KBM-7 (cell line): ENCODE measurements around the gene HNRNPUL1.

Source experiments
- DNase-seq: peaks from one replicate; pipeline ENCODE4 v3.0.0-alpha.2; 2015
- in situ Hi-C: fragments of 300-500 bp; cut with MboI; formaldehyde crosslinking; loops from 2 replicates; pipeline ENCODE4 v1.14.3; 2020; ENCODE audit warnings: low sequenced_read_pairs, low pct_unique_long_range_greater_than_20kb, mixed read lengths

HNRNPUL1 gene

DNA sequence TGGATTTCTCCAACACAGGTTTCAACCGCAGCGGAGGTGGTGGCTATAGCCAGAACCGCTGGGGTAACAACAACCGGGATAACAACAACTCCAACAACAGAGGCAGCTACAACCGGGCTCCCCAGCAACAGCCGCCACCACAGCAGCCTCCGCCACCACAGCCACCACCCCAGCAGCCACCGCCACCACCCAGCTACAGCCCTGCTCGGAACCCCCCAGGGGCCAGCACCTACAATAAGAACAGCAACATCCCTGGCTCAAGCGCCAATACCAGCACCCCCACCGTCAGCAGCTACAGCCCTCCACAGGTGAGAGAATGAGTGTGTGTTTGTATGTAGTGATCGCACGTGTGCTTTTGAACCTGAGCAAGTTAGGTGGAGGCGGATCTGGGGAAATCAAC, 39.8 kb downstream of the HNRNPUL1 start:
- DNase-seq = no peak
- in situ Hi-C loops = no loop called here

DNA sequence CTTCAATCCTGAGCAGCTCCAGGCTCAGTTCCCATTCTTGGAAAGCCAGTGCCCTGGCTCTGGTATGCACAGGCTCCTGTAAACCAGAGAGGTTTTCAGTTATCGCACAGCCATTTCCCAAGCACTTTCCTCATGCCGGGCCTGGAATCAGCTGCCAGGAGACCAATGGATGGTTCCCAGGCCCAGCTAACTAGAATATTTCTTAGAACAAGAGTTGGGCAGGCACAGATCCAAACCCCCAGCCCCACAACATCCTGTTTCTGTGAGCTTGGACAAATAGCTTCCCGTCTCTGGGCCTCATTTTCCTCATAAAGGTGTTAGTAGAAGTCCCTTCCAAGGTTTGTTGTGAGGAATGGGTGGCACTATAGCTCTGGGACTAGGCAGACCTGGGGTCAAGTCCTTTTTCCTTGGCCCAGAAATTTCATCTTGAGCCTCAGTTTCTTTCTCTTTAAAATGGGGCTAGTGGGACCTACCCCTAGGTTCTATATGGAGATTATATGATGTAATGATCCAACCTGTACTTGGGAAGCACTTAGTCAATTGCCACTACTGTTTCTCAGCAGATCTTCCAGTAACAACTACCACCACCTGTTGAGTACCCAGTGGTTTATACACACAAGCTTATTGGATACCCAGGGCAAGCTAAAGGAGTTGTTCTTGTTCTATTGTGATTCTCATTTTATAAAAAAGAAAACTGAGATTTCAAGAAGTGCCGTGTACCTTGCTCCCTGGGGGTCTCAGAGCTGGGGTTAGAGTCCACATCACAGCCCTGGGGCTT, 40.7 kb downstream of the HNRNPUL1 start:
- in situ Hi-C loops = no loop called here
- DNase-seq = no peak

DNA sequence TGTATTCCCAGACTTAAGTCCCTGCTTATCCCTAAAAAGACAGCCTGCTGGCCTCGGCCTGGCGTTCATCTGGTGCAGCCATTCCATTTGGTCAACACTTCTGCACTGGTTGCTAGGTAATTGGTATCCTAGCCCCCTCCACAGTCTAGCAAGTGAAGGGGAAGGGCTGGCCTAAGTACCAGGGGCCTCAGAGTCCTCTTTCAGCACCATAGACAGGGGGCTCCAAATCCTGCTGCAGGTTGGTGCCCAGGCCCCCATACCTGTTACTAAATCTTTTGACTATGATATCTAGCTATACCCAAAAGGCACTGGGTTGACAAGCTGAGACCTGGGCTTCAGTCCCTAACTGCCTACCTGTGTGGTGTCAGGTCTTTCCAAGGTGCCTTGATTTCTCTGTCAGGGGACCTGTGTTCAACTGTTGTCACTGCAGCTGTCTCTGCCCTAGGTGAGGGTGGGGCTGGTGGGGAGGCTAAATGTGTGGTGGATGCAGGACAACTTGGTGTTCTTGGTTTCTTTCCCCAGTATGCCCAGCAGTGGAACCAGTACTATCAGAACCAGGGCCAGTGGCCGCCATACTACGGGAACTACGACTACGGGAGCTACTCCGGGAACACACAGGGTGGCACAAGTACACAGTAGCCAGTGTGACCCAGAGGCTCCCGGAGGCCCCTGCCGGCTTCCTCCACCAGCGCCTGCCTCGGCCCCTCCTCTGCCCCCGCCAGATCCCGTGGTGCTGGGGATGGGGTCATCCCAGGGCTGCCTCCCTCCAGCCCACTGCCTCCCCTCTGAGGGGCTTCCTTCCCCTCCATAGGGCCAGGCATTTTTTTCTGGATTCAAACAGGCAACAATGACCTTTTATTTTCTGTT, 42.0 kb downstream of the HNRNPUL1 start:
- in situ Hi-C loops = no loop called here

DNA sequence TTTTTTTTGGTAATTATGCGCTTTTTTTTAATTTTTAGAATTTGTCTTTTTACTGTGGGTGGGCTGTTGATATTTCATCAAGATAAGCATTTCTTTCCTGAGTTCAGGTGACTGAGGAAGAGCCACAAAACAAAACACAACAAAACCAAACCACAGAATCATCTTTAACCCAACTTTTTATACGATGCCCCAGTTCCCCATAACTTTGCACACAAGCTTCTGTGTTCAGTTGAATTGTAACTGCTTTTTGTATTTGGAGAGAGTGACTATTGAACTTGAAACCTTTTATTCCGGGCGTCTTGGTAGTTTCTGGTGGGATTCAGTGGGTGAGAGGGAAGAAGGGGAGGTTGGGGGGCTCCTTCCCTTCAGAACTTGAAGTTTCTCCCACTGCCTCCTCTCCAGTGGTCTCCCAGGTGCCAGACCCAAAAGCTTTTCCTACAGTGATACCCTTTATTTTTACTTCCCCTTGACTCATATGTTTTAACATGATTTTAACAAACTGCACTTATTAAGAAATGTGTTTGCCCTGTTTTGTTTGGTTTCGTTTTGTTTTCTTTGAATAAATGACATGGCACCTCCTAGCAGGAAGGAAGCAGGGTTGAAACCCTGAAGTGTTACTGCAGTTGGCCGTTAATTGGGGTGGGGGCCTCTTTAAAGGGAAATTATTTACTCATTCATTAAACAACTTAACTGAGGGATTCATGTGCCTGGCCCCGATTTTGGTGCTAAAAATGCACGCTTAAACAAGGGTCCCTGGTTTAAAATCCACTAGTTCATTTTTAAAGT, 43.1 kb downstream of the HNRNPUL1 start:
- DNase-seq = no peak
- in situ Hi-C loops = no loop called here

More for the DNA sequence above, 42.0 kb downstream of the HNRNPUL1 start:
- no peak for DNase-seq

DNA sequence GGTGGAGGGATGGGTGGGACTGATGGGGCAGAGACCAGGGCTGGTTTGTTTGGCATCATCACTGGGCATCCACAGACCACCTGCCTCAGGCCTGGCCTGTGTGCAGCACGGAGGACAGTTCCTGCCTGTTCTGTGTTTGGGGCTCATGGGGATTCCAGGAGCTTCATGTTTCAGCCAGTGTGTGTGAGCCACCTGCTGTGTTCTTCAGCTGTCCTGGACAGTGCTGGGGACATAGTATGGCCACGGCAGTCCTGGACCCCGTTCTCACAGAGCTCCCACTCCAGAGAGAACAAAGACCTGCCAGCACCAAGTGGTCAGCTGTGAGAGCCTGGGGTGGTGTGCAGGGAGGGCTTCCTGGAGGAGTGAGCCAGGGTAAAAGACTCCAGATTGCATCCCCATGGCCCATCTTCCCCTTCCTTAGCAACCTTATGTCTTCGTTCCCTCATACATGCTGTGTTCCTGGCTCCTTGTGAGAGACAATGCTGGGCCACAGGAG, 43.8 kb downstream of the HNRNPUL1 start:
- in situ Hi-C loops = no loop called here
- no peak for DNase-seq

DNA sequence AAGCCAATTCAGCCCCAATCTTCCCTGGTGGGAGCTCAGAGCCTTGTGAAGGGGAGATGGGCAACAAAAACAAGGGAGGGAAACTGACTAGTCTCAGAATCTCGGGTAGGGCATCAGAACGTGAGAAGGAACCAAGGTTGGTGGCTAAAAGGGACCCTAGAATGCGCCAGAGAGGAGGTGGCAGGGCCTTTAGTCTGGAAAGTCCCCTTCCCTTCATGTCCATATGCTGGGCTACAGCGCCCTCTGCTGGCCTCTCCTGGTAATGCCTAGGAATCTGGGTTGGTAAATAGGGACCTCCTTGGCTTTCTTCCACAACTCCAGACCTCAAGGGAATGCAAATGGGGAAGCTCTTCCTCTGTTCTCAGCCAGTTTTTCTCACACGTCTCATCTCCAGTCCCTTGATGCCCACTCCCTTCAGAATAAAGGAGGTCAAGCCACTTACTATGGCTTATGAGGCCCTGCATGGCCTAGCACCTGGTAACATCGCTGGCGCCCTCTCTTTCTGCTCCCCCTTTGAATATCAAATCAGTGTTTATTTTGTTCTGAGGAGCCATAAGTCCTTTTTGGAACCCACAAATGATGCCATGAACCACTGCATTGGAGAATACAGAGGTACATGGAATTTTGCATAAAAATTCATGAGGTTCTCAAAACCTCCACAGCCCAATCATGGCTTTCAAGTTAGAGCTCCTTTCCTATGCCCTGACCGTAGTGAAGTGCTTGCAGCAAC, 44.4 kb downstream of the HNRNPUL1 start:
- peak; percentile 91 for DNase-seq
- in situ Hi-C loops = no loop called here

DNA sequence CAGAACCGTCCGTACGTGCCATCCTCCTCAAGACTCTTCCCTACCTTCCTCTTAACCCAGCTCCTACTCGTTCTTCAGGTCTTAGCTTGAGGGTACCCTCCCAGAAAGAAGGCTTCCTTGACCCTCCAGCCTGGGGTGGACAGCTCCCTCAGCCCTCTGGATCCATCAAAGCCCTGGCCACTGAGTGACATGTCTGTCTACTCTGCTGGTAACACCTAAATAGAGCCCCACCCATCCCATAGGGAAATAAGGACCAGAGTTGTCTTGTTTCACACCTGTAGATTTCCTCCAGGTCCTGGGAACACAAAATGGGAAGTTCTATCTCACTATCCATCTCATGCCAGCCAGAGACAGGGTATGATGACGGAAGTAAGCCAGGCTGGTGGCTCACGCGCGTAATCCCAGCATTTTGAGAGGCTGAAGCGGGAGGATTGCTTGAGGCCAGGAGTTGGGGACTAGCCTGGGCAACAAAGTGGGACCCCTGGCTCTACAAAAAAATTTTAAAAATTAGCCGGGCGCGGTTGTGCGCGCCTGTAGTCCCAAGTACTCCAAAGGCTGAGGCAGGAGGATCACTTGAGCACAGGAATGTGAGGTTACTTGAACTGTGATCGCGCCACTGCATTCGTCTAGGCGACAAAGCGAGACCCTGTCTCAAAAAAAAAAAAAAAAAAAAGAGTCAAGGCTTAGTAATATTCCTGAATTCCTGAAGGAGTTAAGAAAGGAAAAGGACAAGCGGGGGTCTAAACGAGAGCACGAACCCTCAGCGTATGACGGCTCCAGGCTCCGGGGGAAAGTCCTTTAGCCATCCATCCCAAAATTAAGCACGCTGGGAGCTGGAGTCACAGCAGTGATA, 45.2 kb downstream of the HNRNPUL1 start:
- in situ Hi-C loops = no loop called here
- DNase-seq = no peak

DNA sequence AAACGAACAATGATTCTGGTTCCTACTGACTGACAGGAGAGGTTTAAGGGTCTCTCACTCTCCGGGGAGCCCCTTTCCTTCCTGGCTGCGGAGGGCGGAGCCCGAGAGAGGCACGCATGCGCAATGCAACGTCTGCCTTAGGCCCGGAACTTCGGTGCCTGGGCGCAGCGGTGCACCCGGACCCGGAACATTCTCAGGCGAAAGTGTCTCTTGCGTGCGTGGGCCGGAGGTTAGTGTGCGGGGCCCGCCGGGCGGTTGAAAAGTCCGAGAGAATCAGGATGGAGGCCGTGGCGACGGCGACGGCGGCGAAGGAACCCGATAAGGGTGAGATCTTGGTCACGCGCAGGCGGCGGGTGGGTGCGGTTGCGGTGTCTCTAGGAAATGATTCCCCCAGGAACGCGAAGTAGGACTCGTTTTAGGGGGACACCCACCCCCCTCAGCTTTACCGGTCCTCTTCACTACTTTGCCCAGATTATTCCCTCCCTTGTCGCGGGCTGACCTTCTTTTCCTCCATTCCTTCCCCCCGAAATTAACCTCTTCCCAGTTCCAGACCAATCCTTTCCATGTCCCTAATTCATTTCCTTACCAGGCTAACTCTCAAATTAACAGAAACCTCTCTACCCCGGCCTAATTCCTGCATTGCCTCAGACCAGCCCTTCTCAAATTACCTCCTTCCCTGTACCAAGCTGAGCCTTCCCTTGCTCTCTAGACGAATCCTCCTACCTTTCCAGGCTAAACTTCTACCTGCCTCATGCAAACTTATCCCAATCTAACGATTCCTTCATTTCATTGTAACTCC, 46.1 kb downstream of the HNRNPUL1 start, which contains the start of gene CCDC97:
Gene CCDC97 (plus strand): TSS at position 140 of the 799 bp plus-strand sequence. CDS start 139 bp downstream, at position 279.
- peak; percentile 88 for DNase-seq
- in situ Hi-C loops = no loop called here

DNA sequence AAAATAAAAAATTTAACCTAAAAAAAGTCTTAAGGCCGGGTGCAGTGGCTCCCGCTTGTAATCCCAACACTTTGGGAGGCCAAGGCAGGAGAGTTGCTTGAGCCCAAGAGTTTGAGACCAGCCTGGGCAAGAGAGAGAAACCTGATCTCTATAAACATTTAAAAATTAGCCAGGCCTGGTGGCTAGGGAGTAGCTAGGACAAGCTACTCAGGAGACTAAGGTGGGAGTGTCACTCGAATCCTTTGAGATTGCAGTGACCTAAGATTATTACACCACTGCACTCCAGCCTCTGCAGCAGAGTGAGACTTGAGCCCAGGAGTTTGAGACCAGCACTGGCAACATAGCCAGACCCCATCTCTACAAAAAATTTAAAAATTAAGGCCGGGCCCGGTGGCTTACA, 46.9 kb downstream of the HNRNPUL1 start:
- no peak for DNase-seq
- in situ Hi-C loops = no loop called here

DNA sequence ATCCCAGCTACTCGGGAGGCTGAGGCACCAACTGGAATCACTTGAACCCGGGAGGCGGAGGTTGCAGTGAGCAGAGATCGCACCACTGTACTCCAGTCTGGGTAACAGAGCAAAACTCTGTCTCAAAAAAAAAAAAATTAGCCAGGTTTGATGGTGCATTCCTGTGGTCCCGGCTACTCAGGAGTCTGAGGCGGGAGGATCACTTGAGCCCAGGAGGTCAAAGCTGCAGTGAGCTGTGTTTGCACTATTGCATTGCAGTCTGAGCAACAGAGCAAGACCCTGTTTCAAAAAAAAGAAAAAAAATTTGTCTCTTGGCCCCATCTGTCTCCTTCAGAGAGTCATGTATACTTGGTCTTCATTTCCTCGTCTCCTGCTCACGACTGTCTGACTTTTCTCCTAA, 47.4 kb downstream of the HNRNPUL1 start:
- DNase-seq = no peak
- in situ Hi-C loops = no loop called here

DNA sequence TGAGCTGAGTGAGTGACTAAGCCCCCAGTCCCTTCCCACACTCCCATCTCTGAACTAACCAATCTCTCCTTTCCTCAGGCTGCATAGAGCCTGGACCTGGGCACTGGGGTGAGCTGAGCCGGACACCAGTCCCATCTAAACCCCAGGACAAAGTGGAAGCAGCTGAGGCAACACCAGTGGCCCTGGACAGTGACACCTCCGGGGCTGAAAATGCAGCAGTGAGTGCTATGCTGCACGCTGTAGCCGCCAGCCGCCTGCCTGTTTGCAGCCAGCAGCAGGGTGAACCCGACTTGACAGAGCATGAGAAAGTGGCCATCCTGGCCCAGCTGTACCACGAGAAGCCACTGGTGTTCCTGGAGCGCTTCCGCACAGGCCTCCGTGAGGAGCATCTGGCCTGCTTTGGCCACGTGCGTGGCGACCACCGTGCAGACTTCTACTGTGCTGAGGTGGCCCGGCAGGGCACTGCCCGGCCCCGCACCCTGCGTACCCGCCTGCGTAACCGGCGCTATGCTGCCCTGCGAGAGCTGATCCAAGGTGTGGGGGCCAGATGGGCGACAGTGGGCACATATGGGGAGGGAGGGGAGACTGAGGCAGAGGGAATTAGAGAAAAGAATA, 52.2 kb downstream of the HNRNPUL1 start:
- DNase-seq = no peak
- in situ Hi-C loops = no loop called here

DNA sequence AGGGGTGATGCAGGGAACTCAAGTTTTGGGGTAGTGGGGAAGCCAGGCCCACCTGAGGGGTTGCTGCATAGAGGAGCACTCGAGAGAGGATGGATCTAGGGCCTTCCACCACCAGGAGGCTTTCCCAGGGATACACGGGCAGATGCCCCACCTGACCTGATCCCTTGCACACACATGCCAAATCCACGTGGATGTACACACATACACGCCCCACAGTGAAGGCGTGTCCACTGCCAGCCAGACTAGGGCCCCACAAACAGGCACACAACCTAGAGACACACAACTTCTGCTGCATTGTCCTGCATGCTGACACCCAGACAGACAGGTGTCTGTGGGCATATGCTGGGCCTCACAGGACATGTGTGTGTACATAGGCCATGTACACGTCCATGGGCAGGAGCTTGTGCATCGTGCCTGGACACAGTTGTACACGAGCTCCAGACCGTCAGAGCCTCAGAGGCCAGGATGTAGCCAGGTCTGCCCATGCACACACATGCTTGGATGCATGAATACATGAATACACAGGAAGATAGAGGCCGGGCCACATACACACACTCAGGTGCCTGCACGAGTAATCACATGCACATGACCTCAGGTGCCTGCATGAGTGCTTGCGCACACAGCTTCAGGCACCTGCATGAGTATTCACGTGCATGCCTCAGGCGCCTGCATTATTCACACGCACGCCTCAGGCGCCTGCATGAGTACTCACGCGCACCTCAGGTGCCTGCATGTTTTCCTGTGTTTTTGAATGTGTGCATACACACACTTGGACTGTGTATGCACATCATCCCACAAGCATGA, 54.7 kb downstream of the HNRNPUL1 start:
- in situ Hi-C loops = no loop called here

DNA sequence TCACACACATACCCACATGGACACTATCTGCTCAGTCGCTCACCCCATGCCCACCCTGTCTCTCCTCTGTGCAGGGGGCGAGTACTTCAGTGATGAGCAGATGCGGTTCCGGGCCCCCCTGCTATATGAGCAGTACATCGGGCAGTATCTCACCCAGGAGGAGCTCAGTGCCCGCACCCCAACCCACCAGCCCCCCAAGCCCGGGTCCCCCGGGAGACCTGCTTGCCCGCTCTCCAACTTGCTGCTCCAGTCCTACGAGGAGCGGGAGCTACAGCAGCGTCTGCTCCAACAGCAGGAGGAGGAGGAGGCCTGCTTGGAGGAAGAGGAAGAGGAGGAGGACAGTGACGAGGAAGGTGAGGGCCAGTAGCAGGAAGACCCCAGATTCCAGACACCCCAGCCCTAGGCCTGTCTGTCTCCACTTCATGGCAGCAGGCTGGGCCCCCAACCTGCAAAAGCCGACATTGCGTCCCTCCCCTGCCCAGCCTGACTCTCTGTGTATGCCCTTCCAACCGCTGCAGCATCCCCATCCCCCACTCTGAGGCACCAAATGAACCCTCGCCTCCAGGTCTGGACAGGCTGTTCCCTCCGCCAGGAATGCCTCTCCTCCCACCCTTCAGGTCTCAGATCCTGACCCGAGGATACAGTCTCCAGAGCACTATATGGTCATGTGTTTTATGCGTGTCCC, 55.5 kb downstream of the HNRNPUL1 start:
- DNase-seq = no peak
- in situ Hi-C loops = no loop called here

More for the DNA sequence above, 54.7 kb downstream of the HNRNPUL1 start:
- no peak for DNase-seq

DNA sequence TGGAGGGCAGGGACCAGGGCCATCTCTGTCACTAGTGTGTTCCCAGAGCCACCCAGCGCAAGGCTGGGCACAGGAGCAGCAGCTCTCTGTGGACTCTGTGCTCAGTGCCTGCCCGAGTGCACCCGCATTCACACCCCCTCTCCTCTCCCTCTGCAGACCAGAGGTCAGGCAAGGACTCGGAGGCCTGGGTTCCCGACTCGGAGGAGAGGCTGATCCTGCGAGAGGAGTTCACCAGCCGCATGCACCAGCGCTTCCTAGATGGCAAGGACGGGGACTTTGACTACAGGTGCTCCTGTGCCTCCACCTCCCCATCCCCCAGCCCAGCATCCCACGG, 56.0 kb downstream of the HNRNPUL1 start:
- in situ Hi-C loops = no loop called here

DNA sequence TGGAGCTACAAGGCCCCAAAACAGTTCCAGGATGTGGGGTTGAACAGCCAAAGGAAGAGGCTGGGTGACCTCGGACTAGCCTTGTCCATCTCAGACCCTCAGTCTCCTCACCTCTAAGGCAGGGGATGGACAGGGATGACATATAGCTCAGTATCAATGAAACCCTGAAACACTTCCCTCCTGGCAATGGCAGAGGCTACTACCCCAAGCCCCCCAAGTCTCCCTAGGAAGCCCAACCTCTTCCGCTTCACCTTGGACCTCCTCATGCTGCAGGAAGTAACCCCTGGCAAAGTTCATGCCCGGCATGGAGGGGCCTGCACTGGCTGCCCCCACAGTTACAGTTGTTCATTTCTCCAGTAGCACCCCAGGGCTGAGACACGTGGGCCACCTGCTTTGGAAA, 56.4 kb downstream of the HNRNPUL1 start:
- DNase-seq = no peak
- in situ Hi-C loops = no loop called here

More for the DNA sequence above, 56.0 kb downstream of the HNRNPUL1 start:
- DNase-seq = no peak

DNA sequence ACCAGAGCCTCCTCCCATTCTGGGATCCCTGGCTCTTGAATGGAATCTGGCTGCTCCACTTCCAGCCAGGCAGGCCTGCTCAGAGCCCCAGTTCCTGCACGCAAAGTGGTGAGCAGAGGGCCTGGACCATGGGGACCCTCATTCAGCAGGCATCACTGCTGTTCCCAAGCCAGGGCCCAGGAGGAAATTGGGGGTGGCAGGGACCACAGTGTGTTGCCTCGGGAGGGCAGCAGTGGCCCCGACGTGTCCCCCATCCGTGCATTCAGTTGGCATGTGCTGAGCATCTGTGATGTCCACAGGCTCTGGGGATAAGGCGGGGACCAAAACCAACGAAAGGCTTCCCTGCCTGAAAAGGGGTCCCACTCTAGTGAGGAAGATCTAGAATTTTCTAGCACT, 57.0 kb downstream of the HNRNPUL1 start:
- in situ Hi-C loops = no loop called here
- DNase-seq = no peak
